NCI-H510A (cell line): ENCODE data around the gene C1QTNF8.
"Not testable (repeated sequence)": the region's sequence is repeated elsewhere in the genome, so short reads cannot be mapped to it uniquely, and the experiment has no call there.

ENCODE experiments used
- DNase-seq: peaks from one replicate; lab custom pipeline; 2025; lab: John Stamatoyannopoulos, UW

C1QTNF8 gene

DNA sequence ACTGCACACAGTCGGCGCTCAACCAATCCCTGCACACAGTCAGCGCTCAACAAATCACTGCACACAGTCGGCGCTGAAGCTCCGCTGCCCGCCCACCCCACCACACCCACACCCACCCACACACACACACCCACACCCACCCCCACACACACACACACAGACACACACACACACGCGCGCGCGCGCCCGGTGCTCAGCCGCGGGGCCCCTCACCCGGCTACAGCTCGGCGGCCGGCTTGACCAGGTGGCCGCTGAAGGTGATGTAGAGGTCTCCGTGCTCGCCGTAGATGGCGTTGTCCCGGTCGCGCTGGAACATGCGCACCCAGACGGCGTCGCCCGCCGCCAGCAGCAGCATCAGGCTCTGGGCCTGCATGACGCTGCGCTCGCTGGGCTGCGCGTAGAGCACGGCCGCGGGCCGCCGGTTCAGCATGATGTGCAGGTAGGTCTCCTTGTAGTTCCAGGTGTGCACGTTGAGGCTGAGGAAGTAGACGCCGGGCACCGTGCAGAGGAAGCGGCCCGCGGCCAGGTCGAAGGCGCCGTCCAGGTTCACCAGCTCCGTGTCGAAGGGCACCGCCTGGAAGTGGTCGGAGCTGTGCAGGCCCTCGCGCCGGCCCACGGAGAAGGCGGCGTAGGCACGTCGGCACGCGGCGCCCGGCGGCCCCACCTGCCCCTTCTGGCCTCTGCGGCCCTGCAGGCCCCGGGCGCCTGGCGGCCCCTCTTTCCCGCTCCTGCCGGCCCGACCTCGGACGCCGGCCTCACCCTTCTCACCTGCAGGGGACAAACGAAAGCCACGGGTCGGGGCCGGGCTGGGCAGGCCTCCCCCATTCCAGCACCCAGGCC lies 2.5 kb downstream of the C1QTNF8 start:
- DNase-seq = no peak

DNA sequence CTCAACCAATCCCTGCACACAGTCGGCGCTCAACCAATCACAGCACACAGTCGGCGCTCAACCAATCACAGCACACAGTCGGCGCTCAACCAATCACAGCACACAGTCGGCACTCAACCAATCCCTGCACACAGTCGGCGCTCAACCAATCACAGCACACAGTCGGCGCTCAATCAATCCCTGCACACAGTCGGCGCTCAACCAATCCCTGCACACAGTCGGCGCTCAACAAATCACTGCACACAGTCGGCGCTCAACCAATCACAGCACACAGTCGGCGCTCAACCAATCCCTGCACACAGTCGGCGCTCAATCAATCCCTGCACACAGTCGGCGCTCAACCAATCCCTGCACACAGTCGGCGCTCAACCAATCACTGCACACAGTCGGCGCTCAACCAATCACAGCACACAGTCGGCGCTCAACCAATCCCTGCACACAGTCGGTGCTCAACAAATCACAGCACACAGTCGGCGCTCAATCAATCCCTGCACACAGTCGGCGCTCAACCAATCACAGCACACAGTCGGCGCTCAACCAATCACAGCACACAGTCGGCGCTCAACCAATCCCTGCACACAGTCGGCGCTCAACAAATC lies 3.3 kb downstream of the C1QTNF8 start:
- not testable (repeated sequence) for DNase-seq

DNA sequence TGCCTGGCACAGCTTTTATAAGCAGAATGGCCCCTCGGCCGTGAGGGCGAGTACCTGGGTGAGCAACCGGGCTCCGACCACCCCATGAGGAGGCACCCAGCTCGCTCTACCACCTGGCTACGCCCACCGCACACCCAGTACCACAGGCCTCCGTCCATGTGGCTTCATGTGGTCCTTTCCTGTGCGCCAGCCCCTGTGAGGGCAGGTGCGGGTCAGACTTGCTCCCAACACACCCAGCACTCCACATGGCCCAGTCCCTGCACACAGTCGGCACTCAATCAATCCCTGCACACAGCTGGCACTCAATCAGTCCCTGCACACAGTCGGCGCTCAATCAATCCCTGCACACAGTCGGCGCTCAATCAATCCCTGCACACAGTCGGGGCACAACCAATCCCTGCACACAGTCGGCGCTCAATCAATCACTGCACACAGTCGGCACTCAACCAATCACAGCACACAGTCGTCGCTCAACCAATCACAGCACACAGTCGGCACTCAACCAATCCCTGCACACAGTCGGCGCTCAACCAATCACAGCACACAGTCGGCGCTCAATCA lies 4.0 kb downstream of the C1QTNF8 start:
- no peak for DNase-seq

DNA sequence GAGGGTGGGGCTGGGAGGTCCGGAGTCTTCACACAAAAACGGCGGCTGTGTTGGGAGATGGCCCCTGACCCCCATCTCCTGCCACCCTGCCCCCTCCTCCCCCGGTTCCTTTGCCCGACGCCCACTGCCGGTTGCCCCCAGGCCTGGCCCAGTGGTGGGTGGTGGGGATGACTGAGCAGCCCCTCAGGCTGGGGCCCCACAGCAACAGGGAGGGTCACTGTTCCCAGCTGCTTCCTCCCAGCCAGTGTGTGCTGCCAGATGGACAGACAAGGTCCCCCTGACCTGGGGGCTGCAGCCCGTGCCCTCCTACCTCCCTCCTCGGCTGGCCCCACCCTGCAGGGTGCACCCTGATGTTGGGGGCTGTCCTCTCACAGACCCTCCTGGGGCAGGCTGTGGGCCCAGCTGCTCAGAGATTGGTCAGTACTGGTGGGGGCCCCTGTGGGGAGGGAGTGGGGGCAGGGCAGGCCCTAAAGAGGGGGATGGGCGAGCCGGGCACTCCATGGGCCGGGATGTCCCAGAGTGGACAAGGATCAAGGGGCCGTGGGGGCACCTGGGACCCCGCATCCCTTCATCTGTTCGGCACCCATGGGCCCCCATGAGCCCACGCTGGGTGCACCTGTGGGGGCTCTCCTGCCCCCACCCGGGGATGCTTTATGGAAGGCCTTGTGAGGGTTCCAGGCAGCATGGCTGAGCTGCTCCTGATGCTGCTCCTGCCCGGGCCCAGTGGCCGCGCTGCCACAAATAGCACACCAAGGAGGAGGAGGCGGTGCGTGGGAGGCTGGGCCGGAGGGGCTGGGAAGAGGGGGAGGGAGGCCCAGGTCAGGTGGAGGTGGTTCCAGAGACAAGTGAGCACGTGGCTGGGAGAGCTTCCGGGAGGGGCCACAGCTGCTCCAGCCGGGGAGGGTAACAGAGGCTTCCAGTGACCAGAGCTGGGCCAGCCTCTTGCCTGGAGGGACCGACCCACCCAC lies 5.1 kb downstream of the C1QTNF8 start:
- DNase-seq = no peak

DNA sequence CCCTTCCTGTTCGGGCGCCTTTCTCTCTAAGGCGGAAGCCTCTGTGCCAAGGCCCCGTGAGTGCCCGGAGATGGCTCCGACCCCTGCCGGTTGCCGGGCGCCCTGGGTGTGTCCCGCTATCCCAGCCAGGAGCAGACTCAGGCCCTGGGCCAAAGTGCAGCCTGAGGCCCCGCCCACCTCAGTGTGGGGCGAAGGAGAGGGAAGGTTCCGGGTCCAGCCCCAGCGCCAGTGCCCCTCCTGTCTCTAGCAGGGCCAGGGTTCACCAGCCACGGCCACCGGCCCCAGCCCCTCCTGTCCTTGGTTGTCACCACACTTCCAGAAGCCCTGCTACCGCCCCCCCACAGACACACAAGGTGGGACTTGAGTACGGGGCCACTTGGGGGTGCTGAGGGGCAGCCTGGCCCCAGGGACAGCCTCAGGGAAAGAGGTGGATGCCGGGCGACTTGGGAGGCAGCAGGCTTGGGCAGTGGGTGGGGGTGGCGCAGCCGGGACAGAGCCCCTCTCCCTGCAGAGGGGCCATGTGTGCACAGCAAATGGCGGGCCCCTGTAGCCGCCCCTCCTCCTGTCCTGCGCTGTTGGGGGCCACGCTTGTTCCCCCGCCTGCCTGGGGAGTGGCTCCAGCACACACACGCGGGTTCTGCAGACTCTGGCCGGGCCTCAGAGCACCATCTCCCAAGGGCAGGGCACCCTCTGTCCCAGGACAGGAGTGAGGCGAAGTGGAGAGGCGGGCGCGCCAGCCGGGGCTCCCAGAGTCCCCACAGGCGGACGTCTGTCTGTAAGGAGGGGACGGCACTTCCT lies 6.0 kb downstream of the C1QTNF8 start:
- no peak for DNase-seq

DNA sequence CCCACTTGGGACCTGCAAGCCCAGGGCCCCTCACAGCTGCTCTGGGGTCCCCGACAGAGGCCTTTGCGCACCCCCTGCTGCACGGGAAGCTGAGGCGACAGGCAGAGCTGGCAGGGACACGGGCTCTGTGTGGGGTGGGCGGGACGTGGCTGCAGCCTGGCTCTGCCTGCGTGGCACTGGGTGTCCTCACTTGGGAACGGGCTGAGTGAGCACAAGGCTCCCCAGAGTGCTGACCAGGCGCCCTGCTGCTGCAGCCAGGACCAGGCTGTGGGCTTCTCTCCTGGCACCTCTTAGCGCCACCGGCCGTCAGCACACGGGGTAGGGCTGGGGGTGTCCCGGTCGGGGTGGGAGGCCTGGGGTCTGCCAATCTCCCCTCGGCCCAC lies 6.6 kb downstream of the C1QTNF8 start:
- DNase-seq = no peak

DNA sequence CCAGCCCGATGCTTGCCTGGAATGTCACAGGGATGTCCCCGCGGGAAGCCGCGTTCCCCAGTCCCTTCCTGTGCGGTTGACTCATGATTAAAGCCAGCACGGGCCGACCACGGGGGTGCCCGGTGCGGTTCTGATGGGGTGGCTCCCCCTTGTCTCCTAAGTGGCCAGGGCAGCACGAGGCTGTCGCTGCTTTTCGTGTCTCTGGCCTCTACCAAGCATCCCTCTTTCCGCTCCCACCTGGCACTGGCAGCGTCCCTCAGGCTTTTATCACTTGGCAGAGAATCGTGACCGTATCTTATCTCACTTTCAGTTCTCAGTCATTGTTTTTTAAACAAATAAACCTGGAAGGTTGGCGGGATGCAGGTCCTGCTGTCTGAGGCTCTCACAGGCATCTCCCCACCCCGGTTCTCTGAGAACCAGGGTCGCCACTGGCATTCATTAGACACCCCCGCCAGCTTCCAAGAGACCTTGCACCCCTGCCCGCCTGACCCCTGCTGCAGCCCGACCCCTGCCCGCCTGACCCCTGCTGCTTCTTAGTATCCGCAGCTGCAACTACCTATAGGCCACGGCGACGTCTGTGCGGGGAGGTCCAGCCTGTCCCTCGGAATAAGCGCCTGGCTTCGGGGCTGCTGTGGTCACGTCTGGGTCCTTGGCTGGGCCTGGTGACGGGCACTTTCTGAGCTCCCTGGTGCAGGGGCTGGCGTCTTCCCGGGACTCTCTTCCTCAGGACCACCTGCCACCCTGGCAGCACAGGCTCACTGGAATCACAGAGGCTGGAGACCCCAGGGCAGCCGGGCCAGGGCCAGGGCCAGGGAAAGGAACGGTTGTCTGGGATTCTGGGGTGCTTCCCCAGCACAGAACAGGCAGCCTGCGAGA lies 7.5 kb downstream of the C1QTNF8 start:
- DNase-seq = no peak

DNA sequence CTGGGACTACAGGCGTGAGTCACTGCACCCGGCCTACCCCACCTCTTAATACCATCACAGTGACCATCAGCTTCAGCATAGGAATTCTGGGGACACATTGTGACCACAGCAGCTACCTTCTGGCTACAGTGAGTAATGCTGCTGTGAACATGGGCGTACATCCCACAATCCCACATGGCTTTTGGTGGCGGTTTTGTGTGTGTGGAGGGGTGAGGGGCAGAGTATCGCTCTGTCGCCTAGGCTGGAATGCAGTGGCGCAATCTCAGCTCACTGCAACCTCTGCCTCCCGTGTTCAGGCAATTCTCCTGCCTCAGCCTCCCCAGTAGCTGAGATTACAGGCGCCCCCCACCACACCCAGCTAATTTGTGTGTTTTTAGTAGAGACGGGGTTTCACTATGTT lies 9.6 kb downstream of the C1QTNF8 start:
- not testable (repeated sequence) for DNase-seq

DNA sequence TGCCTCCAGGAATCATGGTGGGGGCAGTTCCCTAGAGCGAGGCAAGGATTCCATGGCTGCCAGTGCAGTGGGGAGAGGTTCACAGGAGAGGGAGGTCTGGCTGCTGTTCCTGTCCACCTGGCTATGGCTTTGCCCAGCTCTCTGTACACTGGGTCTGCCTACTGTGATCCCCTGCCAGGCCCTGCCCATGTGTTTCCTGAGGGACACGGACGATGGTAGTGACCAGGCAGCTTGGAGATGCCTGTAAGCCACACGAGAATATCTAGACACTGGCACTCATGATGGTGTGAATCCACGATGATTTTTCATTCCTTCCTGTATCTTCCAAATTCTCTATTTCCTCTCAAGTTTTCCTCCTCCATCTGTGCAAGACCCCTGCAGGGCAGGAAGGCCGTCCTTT lies 11.1 kb downstream of the C1QTNF8 start:
- DNase-seq = no peak

DNA sequence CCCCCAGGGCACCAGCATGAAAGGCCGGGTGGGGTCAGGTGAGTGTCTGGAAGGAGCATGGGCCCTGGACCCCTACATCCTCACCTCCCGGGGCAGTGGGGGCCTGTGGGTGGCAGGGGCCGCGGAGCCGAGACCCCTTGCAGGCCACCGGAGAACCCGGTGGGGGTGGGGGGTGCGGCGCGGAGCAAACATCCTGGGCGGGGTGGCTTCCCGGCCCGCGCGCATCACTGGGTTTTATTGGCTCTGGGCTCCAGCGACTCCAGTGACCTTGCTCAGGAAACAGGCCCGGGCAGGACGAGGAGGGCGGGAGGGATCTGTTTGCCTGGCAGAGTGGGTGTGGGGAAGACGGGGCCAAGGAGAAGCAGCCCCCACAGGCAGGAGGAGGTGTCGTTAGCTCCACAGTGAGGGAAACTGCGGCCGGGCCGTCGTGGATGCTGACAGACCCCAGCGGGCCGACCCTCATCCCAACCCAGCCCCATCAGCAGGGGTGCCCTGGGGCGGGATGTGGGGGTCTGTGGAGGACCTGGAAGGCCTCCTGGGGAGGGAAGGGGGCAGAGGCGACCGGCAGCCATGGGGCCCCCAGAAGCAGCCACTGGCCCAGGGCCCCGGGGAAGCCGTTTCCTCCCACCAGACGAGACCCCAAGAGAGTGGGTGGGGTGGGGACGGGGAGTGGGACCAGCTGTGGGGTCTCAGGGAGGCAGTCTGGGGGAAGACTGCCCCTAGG lies 12.9 kb downstream of the C1QTNF8 start:
- DNase-seq = no peak

DNA sequence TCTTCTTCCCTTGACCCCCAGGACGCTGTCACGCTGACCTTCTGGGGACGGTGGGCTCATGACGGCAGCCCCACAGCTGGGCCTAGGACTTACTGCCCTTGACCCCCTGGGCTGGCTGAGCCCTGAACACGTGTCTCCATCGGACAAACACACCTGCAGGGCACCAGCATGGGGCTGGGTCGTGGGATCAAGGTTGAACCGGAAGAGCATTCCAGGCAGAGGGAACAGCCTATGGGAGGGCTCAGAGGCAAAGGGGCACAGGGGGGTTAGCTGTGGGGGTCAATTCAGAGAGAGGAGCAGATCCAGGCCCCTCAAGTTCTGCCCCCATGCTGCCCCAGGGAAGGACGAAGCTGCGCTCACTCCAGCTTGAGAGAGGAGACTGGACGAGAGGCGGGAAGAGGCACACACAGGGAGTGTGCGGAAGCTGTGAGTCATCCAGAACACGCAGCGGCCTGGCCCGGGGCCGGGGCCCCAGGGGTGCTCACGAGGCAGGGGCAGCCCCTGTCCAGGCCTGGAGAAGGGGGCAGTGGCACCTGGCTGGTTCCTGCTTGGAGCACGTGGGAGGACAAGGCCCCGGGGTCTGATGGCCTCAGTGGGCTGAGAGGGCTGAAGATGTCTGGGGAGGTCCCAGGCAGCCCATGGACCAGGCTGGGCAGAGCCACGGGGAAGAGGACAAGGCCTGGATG lies 13.6 kb downstream of the C1QTNF8 start:
- DNase-seq = no peak

DNA sequence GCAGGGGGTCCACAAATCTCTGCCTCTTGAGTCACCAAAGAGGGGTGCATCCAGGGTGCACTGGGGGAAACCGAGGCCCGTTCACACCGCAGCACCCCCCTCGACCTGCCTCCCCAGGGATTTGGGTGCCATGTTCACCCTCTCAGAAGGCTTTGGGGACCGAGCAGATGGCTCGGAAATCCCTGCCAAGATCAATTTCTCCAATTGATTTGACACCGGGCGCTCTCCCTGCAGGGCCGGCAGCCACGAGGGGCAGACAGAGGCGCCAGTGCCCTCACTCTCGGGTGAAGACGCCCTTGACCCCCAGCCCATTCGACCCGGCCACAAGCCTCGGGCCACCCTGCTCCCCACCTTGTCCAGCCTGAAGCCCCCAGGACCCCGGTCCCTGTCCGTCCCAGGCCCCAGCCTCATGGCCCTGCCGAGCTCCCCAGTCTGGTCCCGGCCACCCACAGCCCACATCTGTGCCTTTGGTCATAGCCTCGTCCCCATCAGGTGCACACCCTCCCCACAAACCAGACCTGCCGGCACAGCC lies 14.2 kb downstream of the C1QTNF8 start:
- DNase-seq = no peak

DNA sequence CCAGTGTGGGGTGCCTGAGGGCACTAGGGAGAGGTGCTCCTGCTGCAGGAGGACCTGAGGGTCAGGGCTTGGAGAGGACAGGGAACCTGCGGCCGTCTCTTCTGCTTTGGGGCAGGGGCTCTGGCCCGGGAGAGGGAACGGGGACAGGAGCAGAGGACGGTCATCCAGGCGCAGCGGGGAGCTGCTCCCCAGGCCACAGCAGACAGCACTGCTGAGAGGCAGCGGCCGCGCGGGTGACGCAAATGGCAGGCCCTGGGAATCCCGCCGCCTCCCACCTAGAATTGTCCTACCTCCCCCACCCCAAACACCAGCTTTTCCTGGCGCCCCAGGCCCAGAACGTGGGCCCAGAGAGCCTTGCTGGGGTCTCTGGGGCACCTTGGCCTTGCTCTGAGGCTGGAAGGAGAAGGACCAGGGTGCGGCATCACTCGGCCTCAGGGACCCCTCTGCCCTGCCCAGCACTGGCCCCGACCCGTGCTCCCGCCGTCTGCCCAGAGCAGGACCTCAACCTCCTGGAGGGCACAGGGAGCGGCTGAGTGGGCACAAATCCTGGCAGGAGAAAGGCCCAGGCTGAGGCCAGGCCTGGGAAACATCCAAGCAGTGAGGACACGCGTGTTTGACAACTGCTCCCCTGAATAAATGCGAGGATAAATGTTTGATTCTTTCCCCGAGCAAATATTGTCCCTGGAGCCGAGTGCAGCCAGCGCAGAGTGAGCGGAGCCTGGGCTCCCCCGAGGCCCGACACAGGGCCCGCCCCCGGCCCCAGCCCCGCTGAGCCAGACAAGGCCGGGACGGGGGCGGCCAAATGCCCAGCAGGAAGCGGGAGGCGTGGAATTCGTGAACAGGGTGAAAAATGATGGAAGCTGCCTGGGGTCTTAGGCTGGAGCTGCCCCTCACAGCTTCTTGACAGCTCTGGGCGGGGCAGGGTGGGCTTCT lies 15.0 kb downstream of the C1QTNF8 start:
- no peak for DNase-seq

DNA sequence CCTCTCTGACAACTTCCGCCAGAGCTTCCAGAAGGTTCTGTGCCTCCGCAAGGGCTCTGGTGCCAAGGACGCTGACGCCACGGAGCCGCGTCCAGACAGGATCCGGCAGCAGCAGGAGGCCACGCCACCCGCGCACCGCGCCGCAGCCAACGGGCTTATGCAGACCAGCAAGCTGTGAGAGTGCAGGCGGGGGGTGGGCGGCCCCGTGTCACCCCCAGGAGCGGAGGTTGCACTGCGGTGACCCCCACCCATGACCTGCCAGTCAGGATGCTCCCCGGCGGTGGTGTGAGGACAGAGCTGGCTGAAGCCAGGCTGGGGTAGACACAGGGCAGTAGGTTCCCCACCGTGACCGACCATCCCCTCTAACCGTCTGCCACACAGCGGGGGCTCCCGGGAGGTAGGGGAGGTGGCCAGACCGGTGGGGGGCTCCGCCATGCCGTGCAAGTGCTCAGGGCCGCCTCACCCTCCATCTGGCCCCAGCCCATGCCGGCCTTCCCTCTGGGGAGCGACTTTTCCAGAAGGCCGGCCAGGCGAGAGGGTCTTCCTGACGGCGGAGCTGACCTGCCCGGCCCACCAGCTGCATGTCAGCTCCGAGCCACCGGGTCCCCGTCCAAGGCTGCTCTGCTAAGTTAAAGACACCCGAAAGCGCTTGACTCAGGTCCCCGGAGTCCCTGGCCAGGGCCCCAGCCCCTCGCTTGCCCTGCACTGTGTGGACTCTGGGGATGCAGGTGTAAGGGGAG lies 16.1 kb downstream of the C1QTNF8 start:
- no peak for DNase-seq

DNA sequence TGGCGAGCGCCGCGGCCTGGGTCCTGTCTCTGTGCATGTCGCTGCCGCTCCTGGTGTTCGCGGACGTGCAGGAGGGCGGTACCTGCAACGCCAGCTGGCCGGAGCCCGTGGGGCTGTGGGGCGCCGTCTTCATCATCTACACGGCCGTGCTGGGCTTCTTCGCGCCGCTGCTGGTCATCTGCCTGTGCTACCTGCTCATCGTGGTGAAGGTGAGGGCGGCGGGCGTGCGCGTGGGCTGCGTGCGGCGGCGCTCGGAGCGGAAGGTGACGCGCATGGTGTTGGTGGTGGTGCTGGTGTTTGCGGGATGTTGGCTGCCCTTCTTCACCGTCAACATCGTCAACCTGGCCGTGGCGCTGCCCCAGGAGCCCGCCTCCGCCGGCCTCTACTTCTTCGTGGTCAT lies 16.7 kb downstream of the C1QTNF8 start:
- no peak for DNase-seq

DNA sequence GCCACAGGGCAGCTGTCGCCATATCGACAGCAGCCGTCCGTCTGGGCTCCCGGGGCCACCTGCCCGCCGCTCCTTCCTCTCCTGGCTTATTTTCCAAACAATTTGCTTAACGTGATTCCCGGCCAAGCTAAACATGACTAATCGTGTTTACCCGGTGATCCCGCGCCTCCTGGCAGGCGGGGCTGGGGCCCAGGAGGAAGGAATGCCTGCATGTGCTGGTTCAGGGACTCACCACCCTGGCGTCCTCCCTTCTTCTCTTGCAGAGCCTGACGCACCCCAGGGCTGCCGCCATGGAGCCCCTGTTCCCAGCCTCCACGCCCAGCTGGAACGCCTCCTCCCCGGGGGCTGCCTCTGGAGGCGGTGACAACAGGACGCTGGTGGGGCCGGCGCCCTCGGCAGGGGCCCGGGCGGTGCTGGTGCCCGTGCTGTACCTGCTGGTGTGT lies 17.4 kb downstream of the C1QTNF8 start:
- DNase-seq = no peak
